ENCODE measurements around the gene SHISA6. TPM values are rescaled to one million over a fixed set of nuclear protein-coding genes. Genes with fewer than 3 reads are reported as not detected.

The SHISA6 gene
- total and polyA plus RNA-seq, 4 donors, result not detected

DNA sequence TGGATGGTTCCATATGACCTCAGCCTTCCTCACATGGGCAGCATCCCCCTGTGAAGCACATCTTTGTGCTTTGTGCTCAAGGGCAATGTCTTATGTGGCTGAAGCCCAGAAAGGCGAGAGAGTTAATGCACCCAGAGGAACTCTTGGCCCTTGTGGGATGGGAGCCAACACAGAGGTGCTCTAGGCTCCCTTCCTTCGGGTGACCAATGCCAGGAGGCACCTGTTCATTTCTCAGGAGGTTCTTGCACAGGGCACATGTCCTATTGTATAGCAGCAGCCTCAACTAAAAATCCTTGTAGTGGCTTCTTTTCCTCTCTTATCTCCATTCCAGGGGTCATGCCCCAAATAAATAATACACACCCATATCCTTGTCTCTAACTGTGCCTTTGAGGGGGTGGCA is 273.6 kb downstream of the SHISA6 start (continued):
- TF ChIP-seq, protein P1, sequence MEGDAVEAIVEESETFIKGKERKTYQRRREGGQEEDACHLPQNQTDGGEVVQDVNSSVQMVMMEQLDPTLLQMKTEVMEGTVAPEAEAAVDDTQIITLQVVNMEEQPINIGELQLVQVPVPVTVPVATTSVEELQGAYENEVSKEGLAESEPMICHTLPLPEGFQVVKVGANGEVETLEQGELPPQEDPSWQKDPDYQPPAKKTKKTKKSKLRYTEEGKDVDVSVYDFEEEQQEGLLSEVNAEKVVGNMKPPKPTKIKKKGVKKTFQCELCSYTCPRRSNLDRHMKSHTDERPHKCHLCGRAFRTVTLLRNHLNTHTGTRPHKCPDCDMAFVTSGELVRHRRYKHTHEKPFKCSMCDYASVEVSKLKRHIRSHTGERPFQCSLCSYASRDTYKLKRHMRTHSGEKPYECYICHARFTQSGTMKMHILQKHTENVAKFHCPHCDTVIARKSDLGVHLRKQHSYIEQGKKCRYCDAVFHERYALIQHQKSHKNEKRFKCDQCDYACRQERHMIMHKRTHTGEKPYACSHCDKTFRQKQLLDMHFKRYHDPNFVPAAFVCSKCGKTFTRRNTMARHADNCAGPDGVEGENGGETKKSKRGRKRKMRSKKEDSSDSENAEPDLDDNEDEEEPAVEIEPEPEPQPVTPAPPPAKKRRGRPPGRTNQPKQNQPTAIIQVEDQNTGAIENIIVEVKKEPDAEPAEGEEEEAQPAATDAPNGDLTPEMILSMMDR (IDR thresholded peaks at IDR 0.05; ENCODE audit: low read depth, low read length, missing input control), result no peak
- no peak for TF ChIP-seq NR2F2 (IDR thresholded peaks at IDR 0.05)
- TF ChIP-seq FOXA1 (IDR thresholded peaks at IDR 0.05), result no peak
- TF ChIP-seq, protein P2, sequence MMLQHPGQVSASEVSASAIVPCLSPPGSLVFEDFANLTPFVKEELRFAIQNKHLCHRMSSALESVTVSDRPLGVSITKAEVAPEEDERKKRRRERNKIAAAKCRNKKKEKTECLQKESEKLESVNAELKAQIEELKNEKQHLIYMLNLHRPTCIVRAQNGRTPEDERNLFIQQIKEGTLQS (IDR thresholded peaks at IDR 0.05), result no peak
- no peak for TF ChIP-seq RXRA (IDR thresholded peaks at IDR 0.05)
- TF ChIP-seq, protein P3, sequence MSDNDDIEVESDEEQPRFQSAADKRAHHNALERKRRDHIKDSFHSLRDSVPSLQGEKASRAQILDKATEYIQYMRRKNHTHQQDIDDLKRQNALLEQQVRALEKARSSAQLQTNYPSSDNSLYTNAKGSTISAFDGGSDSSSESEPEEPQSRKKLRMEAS (IDR thresholded peaks at IDR 0.05), result no peak
- no peak for TF ChIP-seq EGR1 (IDR thresholded peaks at IDR 0.05; ENCODE audit: low read depth in 2 of 2)

DNA sequence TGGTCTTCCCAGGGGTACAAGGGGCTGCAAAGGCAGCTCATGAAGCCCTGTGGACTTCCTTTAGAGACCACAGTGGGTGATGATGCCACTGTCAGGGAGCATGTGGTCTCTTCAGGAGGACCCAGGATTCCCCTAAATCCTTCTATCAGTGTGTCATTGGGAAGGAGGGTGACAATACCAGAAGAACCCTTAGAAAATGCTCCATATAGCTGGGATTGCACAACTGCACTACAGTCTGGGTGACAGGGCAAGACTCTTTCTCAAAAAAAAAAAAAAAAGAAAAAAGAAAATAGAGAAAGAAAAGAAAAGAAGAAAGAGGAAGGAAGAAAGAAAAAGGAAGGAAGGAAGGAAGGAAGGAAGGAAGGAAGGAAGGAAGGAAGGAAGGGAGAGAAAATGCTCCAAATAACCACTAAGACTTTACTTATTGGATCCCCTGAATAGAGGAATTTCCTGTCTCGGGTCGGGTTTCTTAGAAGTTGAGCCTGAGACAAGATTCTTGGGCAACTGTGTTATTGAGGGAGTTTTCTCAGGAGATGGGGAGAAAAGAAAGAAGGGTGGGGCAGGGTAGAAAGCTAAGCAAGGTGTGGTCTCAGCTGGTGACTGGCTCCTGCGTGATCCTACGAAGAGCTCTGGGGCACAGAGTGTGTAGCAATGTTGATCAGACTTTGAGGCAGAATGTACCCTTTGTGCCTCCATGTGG is 274.1 kb downstream of the SHISA6 start:
- Histone ChIP-seq H3K27ac (ENCODE audit: low read depth in 1 of 2, low read length in 2 of 2) (no peak overlapping the region), H3K27me3 (ENCODE audit: control insufficient read depth in 4 of 4, insufficient read depth in 4 of 4, low read length in 3 of 4) (peaks cover 0 to 10% (median 1%) of the 10 kb centered on the region in 4 donors), H3K4me3 (ENCODE audit: low read depth in 1 of 3, low read length in 3 of 3) (no peak overlapping the region), H3K4me1 (ENCODE audit: control insufficient read depth in 4 of 4, insufficient read depth in 4 of 4, low read length in 3 of 4) (peaks cover 0 to 3% (median 0%) of the 10 kb centered on the region in 4 donors), H3K9me3 (ENCODE audit: control insufficient read depth in 4 of 4, low read length in 3 of 4) (no peaks in the 10 kb centered on the region), H3K36me3 (ENCODE audit: control insufficient read depth in 4 of 4, insufficient read depth in 3 of 4, low read depth in 1 of 4, low read length in 3 of 4) (no peaks in the 10 kb centered on the region), H3K9ac (ENCODE audit: low read depth in 1 of 2, low read length in 2 of 2) (no peak overlapping the region)
- DNase-seq (ENCODE audit: low spot score), result no peak
- WGBS, result 64% methylated on average over 4 of the region's 4 CpGs
- TF ChIP-seq FOXA2 (IDR thresholded peaks at IDR 0.05) (no peak), YY1 (IDR thresholded peaks at IDR 0.05) (no peak), GABPA (IDR thresholded peaks at IDR 0.05 in 1 of 2, conservative IDR thresholded peaks at IDR 0.05 in 1 of 2) (no peak), TAF1 (conservative IDR thresholded peaks at IDR 0.05) (no peak), HNF4G (IDR thresholded peaks at IDR 0.05) (no peak), FOXA1 (IDR thresholded peaks at IDR 0.05) (no peak)
- TF ChIP-seq, protein P3 (IDR thresholded peaks at IDR 0.05), result no peak
- TF ChIP-seq, protein P2 (IDR thresholded peaks at IDR 0.05), result no peak
- TF ChIP-seq, protein P4, sequence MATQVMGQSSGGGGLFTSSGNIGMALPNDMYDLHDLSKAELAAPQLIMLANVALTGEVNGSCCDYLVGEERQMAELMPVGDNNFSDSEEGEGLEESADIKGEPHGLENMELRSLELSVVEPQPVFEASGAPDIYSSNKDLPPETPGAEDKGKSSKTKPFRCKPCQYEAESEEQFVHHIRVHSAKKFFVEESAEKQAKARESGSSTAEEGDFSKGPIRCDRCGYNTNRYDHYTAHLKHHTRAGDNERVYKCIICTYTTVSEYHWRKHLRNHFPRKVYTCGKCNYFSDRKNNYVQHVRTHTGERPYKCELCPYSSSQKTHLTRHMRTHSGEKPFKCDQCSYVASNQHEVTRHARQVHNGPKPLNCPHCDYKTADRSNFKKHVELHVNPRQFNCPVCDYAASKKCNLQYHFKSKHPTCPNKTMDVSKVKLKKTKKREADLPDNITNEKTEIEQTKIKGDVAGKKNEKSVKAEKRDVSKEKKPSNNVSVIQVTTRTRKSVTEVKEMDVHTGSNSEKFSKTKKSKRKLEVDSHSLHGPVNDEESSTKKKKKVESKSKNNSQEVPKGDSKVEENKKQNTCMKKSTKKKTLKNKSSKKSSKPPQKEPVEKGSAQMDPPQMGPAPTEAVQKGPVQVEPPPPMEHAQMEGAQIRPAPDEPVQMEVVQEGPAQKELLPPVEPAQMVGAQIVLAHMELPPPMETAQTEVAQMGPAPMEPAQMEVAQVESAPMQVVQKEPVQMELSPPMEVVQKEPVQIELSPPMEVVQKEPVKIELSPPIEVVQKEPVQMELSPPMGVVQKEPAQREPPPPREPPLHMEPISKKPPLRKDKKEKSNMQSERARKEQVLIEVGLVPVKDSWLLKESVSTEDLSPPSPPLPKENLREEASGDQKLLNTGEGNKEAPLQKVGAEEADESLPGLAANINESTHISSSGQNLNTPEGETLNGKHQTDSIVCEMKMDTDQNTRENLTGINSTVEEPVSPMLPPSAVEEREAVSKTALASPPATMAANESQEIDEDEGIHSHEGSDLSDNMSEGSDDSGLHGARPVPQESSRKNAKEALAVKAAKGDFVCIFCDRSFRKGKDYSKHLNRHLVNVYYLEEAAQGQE (IDR thresholded peaks at IDR 0.05), result no peak
- TF ChIP-seq, protein P1 (IDR thresholded peaks at IDR 0.05; ENCODE audit: low read depth, low read length, missing input control), result no peak

Data from liver (tissue), 9 donors.